K562 (cell line): ENCODE measurements around the gene TMEM126A. TPM values are rescaled to one million over a fixed set of nuclear protein-coding genes. Genes with fewer than 3 reads are reported as not detected.

ENCODE experiments used
- ATF2 ChIP-seq: sonication (generic); formaldehyde crosslinking; IDR thresholded peaks from 2 replicates; pipeline ENCODE4 v1.8.1; 2022; ENCODE audit warnings: missing genetic modification reagents
- BCOR ChIP-seq: fragments of 450-650 bp; IDR thresholded peaks from 2 replicates; pipeline ENCODE4 v1.6.1; 2016
- CEBPG ChIP-seq, 3 experiments: fragments of 200-800 bp in 1 of 3; sonication (Bioruptor generic) in 1 of 3; sonication (generic) in 1 of 3; formaldehyde crosslinking in 1 of 3; IDR thresholded peaks in 2 of 3; conservative IDR thresholded peaks in 1 of 3; 2 replicates each; pipeline versions ENCODE4 v1.6.1 to v1.8.0; 2016 to 2022; ENCODE audit warnings: missing compliant biosample characterization in 2 of 3, missing genetic modification characterization in 2 of 3, mild to moderate bottlenecking in 1 of 3, missing genetic modification reagents in 1 of 3
- GABPB1 ChIP-seq: sonication (generic); formaldehyde crosslinking; IDR thresholded peaks from 2 replicates; pipeline ENCODE4 v1.8.0; 2022; ENCODE audit warnings: mild to moderate bottlenecking, missing genetic modification reagents
- HMGN3 ChIP-seq: IDR thresholded peaks from 2 replicates; pipeline ENCODE4 v1.6.1; 2011; ENCODE audit warnings: borderline replicate concordance, low read depth, mild to moderate bottlenecking, mixed read lengths, low read length; ENCODE audit not compliant: insufficient read length; ENCODE audit errors: extremely low read depth
- KLF13 ChIP-seq: fragments of 450-650 bp; IDR thresholded peaks from 2 replicates; pipeline ENCODE4 v1.6.1; 2016; ENCODE audit warnings: missing genetic modification characterization, low read depth, mild to moderate bottlenecking, missing compliant biosample characterization, moderate library complexity, borderline replicate concordance
- NFXL1 ChIP-seq: fragments of 450-650 bp; formaldehyde crosslinking; IDR thresholded peaks from 2 replicates; pipeline ENCODE4 v1.4.0; 2021; ENCODE audit warnings: mild to moderate bottlenecking
- NR3C1 ChIP-seq: sonication (generic); formaldehyde crosslinking; IDR thresholded peaks from 2 replicates; pipeline ENCODE4 v1.8.1; 2022; ENCODE audit warnings: missing genetic modification reagents
- RBM39 ChIP-seq: fragments of 200-400 bp; formaldehyde crosslinking; optimal IDR thresholded peaks from 2 replicates; pipeline ENCODE3; 2018; ENCODE audit warnings: low read depth, low read length
- TAL1 ChIP-seq: fragments of 450-650 bp; IDR thresholded peaks from 2 replicates; pipeline ENCODE4 v1.6.1; 2016; ENCODE audit warnings: mild to moderate bottlenecking
- ZC3H4 ChIP-seq: sonication (generic); formaldehyde crosslinking; IDR thresholded peaks from 2 replicates; pipeline ENCODE4 v1.9.0; 2021; ENCODE audit warnings: missing genetic modification reagents, borderline replicate concordance
- ZC3H8 ChIP-seq: fragments of 450-650 bp; IDR thresholded peaks from 2 replicates; pipeline ENCODE4 v1.6.1; 2017
- ZKSCAN3 ChIP-seq: fragments of 250-450 bp; sonication (Bioruptor Pico); IDR thresholded peaks from 2 replicates; pipeline ENCODE4 v1.4.0; 2020
- ZNF311 ChIP-seq: fragments of 250-450 bp; sonication (Bioruptor Pico); IDR thresholded peaks from 2 replicates; pipeline ENCODE4 v1.4.0; 2020; ENCODE audit warnings: mild to moderate bottlenecking, moderate library complexity
- ZNF644 ChIP-seq: fragments of 200-800 bp; sonication (Bioruptor generic); IDR thresholded peaks from 2 replicates; pipeline ENCODE4 v1.6.1; 2016; ENCODE audit warnings: low read depth, missing genetic modification characterization, missing compliant biosample characterization
- ZNF695 ChIP-seq: fragments of 450-650 bp; formaldehyde crosslinking; IDR thresholded peaks from 2 replicates; pipeline ENCODE4 v1.4.0; 2020; ENCODE audit warnings: mild to moderate bottlenecking, moderate library complexity
- polyA plus RNA-seq, 8 experiments: library from polyadenylated mRNA; depleted of rRNA in 4 of 8; stranded (reverse) in 5 of 8; unstranded in 3 of 8; fragments of >200 nt; fragmentation: Nextera tagmentation in 2 of 8; fragmentation: Illumina TruSeq in 1 of 8; extraction: Ambion mirVana in 2 of 8; extraction: Trizol in 1 of 8; gene quantifications; 2 replicates each; pipeline versions ENCODE4 v1.2.1 to v1.2.3, GENCODE V29; 2011 to 2014; ENCODE audit warnings: inconsistent platforms in 1 of 8, missing spikeins in 1 of 8
- total RNA-seq, 7 experiments: library from RNA; depleted of rRNA in 6 of 7; stranded (reverse); fragments of >200 nt in 6 of 7; fragmentation: Illumina TruSeq in 2 of 7; extraction: Trizol in 2 of 7; gene quantifications; 2 replicates each; pipeline versions ENCODE4 v1.2.1 to v1.2.3, GENCODE V29; 2011 to 2021; ENCODE audit warnings: low replicate concordance in 1 of 7
- TF ChIP-seq, protein P1 (sequence below): sonication (generic); formaldehyde crosslinking; IDR thresholded peaks from 2 replicates; pipeline ENCODE4 v1.8.0; 2022; ENCODE audit warnings: mild to moderate bottlenecking, missing genetic modification reagents, borderline replicate concordance
- TF ChIP-seq, protein P2 (sequence below): fragments of 250-450 bp; sonication (Bioruptor Pico); IDR thresholded peaks from 2 replicates; pipeline ENCODE4 v1.8.0; 2022; ENCODE audit warnings: moderate library complexity, mild to moderate bottlenecking, inconsistent platforms
- TF ChIP-seq, protein P3 (sequence below): IDR thresholded peaks from 2 replicates; pipeline ENCODE4 v1.6.1; 2012; ENCODE audit warnings: low read depth, low read length, improper control_type of control experiment, borderline replicate concordance
- TF ChIP-seq, protein P4 (sequence below): fragments of 450-650 bp; formaldehyde crosslinking; IDR thresholded peaks from 2 replicates; pipeline ENCODE4 v1.4.0; 2020; ENCODE audit warnings: mild to moderate bottlenecking, moderate library complexity
- TF ChIP-seq, protein P5 (sequence below): sonication (generic); formaldehyde crosslinking; IDR thresholded peaks from 2 replicates; pipeline ENCODE4 v1.9.0; 2022; ENCODE audit warnings: mild to moderate bottlenecking, missing genetic modification reagents

Gene TMEM126A
- total and polyA plus RNA-seq, 9 of the 15 experiments (the other 6 are each of a cell fraction or from before 2014, with no cell fraction given), result 19.3 to 154 (median 56.3) TPM

GRCh38 chr11:85627998-85628770 lies 19.6 kb upstream of the TMEM126A start, which contains the start of gene TMEM126B (continued):
- TF ChIP-seq, protein P1, sequence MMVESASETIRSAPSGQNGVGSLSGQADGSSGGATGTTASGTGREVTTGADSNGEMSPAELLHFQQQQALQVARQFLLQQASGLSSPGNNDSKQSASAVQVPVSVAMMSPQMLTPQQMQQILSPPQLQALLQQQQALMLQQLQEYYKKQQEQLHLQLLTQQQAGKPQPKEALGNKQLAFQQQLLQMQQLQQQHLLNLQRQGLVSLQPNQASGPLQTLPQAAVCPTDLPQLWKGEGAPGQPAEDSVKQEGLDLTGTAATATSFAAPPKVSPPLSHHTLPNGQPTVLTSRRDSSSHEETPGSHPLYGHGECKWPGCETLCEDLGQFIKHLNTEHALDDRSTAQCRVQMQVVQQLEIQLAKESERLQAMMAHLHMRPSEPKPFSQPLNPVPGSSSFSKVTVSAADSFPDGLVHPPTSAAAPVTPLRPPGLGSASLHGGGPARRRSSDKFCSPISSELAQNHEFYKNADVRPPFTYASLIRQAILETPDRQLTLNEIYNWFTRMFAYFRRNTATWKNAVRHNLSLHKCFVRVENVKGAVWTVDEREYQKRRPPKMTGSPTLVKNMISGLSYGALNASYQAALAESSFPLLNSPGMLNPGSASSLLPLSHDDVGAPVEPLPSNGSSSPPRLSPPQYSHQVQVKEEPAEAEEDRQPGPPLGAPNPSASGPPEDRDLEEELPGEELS (CRISPR knock-in tag), result no peak; the same call in 1 of the 2 replicates
- no peak for TF ChIP-seq NFXL1
- TF ChIP-seq TAL1, result no peak
- no peak for TF ChIP-seq ZNF311 (CRISPR knock-in tag)
- TF ChIP-seq NR3C1, result no peak
- TF ChIP-seq CEBPG (CRISPR knock-in tag; IDR thresholded peaks at IDR 0.05), result no peak
- no peak; a peak in 1 of 4 replicates for TF ChIP-seq CEBPG (tag; conservative IDR thresholded peaks at IDR 0.05 in 1 of 2, IDR thresholded peaks at IDR 0.05 in 1 of 2)
- no peak for TF ChIP-seq ZC3H8
- TF ChIP-seq, protein P2, sequence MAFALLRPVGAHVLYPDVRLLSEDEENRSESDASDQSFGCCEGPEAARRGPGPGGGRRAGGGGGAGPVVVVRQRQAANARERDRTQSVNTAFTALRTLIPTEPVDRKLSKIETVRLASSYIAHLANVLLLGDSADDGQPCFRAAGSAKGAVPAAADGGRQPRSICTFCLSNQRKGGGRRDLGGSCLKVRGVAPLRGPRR (CRISPR knock-in tag), result no peak
- TF ChIP-seq HMGN3, result no peak
- no peak for TF ChIP-seq ZNF695 (CRISPR knock-in tag)
- TF ChIP-seq, protein P3, sequence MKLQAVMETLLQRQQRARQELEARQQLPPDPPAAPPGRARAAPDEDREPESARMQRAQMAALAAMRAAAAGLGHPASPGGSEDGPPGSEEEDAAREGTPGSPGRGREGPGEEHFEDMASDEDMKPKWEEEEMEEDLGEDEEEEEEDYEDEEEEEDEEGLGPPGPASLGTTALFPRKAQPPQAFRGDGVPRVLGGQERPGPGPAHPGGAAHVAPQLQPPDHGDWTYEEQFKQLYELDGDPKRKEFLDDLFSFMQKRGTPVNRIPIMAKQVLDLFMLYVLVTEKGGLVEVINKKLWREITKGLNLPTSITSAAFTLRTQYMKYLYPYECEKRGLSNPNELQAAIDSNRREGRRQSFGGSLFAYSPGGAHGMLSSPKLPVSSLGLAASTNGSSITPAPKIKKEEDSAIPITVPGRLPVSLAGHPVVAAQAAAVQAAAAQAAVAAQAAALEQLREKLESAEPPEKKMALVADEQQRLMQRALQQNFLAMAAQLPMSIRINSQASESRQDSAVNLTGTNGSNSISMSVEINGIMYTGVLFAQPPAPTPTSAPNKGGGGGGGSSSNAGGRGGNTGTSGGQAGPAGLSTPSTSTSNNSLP, result no peak
- TF ChIP-seq, protein P4, sequence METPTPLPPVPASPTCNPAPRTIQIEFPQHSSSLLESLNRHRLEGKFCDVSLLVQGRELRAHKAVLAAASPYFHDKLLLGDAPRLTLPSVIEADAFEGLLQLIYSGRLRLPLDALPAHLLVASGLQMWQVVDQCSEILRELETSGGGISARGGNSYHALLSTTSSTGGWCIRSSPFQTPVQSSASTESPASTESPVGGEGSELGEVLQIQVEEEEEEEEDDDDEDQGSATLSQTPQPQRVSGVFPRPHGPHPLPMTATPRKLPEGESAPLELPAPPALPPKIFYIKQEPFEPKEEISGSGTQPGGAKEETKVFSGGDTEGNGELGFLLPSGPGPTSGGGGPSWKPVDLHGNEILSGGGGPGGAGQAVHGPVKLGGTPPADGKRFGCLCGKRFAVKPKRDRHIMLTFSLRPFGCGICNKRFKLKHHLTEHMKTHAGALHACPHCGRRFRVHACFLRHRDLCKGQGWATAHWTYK, result no peak
- no peak for TF ChIP-seq ZC3H4 (CRISPR knock-in tag)
- TF ChIP-seq, protein P5, sequence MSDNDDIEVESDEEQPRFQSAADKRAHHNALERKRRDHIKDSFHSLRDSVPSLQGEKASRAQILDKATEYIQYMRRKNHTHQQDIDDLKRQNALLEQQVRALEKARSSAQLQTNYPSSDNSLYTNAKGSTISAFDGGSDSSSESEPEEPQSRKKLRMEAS (CRISPR knock-in tag), result no peak; the same call in 1 of the 2 replicates
- TF ChIP-seq BCOR, result no peak
- TF ChIP-seq ZNF644 (tag), result no peak
- TF ChIP-seq ATF2 (CRISPR knock-in tag), result no peak
- no peak; the same call in 1 of the 2 replicates for TF ChIP-seq GABPB1
- TF ChIP-seq RBM39, result no peak
- no peak for TF ChIP-seq ZKSCAN3 (CRISPR knock-in tag)
- TF ChIP-seq KLF13 (tag), result peak; percentile 38; the same call in 1 of the 2 replicates
